Breast epithelium (tissue), 3 donors: Measurements from ENCODE around the gene ELAVL4.

Experiments used
- POLR2AphosphoS5 ChIP-seq, 3 donors: sonication (generic); formaldehyde crosslinking; IDR thresholded peaks; one replicate each; pipeline ENCODE4 v1.6.1; 2017; ENCODE audit warnings: antibody characterized with exemption in 3 of 3
- TF ChIP-seq, protein P1 (sequence below), 3 donors: fragments of 450-650 bp; IDR thresholded peaks; one replicate each; pipeline ENCODE4 v1.5.1; 2016 to 2017; ENCODE audit warnings: antibody characterized with exemption in 3 of 3, mild to moderate bottlenecking in 3 of 3, moderate library complexity in 3 of 3

DNA sequence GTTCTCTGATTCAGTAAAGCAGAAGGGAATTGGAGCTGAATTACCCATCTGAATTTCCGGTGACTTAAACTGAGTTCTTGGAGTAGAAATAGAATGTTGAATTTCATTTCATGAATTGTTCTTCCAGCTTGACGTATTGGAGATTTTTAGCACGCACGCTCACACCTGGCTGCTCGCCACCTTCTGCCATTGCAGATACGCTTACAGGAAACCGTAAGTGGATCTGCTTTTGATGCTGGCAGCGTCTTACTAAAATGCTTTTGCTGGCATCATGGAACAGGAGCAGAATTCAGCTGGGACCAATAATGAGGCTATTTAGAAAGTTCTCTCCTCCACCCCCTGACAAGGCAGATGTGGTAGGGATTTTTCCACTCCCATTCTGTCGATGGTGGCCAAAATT, 17.7 kb upstream of the ELAVL4 start:
- no peak for TF ChIP-seq POLR2AphosphoS5 (IDR thresholded peaks at IDR 0.05)
- TF ChIP-seq, protein P1, sequence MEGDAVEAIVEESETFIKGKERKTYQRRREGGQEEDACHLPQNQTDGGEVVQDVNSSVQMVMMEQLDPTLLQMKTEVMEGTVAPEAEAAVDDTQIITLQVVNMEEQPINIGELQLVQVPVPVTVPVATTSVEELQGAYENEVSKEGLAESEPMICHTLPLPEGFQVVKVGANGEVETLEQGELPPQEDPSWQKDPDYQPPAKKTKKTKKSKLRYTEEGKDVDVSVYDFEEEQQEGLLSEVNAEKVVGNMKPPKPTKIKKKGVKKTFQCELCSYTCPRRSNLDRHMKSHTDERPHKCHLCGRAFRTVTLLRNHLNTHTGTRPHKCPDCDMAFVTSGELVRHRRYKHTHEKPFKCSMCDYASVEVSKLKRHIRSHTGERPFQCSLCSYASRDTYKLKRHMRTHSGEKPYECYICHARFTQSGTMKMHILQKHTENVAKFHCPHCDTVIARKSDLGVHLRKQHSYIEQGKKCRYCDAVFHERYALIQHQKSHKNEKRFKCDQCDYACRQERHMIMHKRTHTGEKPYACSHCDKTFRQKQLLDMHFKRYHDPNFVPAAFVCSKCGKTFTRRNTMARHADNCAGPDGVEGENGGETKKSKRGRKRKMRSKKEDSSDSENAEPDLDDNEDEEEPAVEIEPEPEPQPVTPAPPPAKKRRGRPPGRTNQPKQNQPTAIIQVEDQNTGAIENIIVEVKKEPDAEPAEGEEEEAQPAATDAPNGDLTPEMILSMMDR (IDR thresholded peaks at IDR 0.05), result no peak
